ENCODE measurements around the gene MKRN1.
"Not testable (repeated sequence)": the region's sequence is repeated elsewhere in the genome, so short reads cannot be mapped to it uniquely, and the experiment has no call there.

Gene MKRN1

DNA sequence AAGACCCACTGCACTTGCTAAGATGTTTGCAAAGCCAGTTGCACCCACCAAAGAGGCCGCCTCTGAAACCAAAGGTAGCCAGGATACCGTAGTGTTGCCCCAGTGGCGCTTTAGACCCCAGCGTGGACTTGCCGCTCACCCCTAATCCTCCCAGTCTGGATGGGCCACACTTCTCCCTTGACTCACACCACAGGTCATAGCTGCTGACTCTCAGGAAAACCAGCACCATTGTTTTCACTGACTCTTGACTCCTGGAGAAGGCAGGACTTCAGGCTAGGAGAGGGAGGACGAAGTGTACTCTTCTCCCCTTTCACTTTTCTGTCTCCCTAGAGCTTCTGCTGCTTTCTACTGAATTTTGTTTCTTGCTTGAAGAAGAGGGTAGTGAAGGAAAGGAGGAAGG is 53.2 kb downstream of the MKRN1 start:
- DNase-seq = no peak

DNA sequence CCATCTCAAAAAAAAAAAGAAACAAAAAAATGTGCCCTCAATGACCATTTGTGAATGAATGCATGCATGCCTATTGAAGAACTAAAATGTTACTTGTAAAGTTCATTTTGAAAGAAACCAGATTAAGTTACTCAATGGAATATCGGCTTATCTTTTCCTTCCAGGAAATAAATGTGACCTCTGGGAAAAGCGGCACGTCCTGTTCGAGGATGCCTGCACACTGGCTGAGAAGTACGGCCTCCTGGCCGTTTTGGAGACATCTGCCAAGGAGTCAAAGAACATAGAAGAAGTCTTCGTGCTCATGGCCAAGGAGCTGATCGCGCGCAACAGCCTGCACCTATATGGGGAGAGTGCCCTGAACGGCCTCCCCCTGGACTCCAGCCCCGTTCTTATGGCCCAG is 53.6 kb downstream of the MKRN1 start:
- DNase-seq = no peak

DNA sequence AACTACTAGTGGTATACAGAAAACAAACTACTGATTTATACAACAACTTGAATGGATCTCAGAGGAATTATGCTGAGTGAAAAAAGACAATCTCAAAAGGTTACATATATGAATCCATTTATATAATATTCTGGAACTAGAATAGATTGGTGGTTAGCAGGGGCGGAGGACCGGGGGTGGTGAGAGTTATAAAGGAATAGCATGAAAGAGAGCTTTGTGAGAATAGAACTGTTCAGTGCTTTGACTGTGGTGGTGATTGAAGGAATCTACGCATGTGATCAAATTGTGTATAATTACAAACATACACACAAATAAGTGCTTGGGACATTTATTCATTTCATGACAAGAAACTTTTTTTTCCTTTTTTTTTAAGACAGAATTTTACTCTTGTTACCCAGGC is 55.8 kb downstream of the MKRN1 start:
- DNase-seq = no peak

DNA sequence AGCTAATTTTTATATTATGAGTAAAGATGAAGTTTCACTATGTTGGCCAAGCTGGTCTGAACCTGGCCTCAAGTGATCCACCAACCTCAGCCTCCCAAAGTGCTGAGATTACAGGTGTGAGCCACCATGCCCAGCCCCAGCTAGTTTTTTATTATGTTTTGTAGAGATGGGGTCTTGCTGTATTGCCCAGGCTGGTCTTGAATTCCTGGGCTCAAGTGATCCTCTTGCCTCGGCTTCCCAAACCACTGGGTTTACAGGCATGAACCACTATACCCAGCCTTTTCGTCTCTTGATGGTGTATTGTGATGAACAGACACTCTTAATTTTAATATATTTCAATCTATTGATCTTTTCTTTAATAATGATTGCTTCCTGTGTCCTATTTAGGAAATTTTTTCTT is 57.8 kb downstream of the MKRN1 start:
- DNase-seq = no peak

DNA sequence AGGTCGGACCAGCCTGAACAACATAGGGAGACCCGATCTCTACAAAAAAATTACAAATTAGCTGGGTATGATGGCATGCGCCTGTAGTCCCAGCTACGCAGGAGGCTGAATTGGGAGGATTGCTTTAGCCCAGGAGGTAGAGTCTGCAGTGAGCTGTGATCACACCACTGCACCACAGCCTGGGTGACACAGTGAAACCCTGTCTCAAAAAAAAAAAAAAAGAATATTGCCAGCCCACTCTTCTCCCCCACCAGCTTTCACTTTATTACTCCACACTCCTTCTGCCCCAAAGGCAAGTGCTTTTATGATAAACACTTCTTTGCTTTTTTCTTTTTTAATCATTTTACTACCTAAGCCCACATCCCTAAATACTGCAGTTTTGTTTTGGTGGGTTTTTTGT is 60.7 kb downstream of the MKRN1 start:
- DNase-seq = no peak

DNA sequence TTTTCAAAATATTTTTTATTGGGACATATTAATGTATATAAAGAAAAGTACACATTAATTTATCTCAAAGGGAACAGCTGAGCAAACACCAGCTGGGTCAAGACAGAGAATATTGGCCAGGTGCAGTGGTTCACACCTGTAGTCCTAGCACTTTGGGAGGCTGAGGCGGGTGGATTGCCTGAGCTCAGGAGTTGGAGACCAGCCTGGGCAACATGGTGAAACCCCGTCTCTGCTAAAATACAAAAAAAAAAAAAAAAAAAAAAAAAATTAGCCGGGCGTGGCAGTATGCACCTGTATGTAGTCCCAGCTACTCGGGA is 61.2 kb downstream of the MKRN1 start:
- not testable (repeated sequence) for DNase-seq

DNA sequence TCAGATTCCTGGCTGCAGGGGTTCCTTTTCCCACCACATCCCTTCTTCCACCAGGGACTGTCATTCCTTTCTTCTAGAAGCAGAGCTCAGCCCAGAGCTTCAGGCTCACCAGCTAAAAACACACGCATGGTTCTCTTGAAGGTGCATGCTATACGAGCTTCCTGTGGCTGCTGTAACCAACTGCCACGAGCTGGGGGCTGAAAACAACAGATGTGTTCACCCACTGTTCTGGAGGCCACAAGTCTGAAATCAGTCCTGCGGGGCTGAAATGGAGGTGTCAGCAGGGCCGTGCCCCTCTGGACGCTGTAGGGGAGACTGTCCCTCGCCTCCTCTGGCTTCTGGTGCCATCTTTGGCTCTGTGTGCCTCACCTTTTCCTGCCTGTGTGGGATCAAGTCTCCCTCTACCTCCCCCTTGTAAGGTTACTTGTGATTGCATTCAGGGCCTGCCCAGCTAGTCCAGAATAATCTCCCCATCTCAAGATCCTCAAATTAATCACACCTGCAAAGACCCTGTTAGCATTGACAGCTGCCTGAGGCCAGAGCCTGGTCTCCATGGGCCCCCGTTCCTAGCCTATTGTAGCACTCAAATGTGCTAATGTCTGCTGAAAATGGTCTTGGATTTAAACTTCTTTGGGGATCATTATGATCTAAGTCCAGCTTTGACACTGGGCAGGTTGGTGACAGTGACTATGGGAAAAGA is 61.7 kb downstream of the MKRN1 start:
- no peak for DNase-seq

DNA sequence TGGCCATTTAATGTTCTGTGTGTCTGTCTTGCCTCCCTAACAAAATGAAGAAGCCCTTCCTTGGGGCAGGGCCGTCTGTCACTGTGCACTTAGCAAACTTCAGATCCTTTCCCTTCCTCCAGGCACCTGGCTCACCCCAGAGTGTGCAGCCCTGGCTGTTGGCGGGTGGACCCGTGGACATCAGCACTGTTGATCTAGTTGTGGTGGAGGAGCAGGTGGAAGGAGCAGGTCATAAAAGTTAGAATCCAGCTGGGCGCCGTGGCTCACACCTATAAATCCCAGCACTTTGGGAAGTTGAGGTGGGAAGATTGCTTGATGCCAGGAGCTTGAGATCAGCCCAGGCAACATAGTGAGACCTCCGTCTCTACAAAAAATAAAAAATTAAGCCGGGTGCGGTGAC is 62.7 kb downstream of the MKRN1 start:
- no peak for DNase-seq

DNA sequence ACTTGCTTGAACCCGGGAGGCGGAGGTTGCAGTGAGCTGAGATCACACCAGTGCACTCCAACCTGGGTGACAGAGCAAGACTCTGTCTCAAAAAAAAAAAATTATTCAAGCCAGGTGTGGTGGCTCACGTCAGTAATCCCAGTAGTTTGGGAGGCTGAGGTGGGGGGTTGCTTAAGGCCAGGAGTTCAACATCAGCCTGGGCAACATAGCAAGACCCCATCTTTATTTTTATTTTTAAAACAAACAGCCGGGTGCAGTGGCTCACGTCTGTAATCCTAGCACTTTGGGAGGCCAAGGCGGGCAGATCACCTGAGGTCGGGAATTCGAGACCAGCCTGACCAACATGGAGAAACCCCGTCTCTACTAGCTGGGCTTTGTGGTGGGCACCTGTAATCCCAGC is 63.5 kb downstream of the MKRN1 start:
- DNase-seq = not testable (repeated sequence)

DNA sequence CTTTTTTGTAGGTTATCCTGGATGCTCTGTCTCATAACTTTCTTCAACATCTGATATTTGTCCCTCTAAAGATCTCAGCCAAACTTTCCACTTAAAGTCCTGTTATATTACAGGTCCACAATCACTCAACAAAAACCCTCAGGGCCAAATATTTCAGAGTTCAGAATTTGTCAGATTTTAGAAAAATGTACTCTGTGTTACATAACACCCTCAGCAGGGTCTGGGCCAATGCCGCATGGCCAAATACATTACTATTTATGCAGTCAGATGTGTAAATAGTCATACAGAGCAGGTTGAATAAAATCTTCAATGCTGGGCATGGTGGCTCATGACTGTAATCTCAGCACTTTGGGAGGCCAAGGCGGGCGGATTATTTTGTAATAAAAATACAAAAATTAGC is 63.9 kb downstream of the MKRN1 start:
- no peak for DNase-seq

DNA sequence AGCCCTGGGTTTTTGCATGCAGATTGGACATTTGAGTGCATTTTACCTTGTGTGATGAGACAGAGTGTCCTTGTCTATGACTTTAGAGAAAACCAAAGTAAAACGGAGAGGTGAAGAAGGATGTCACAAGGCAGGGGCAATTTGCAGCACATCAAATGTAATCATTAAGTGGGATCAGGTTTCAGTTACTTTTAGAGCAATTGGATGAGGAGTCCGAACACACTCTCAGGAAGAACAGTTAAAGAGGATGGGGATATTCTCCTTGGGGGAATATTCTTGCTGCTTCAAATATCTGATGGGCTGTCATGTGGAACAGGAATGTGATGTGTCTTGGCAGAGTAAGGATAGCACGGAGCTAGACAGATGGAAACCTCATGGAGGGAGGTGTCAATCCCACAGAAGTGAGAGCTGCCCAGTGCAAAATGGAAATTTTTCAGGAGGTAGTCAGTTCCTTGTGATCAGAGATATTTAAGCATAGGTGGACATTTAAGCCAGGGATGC is 74.7 kb downstream of the MKRN1 start:
- no peak for DNase-seq

DNA sequence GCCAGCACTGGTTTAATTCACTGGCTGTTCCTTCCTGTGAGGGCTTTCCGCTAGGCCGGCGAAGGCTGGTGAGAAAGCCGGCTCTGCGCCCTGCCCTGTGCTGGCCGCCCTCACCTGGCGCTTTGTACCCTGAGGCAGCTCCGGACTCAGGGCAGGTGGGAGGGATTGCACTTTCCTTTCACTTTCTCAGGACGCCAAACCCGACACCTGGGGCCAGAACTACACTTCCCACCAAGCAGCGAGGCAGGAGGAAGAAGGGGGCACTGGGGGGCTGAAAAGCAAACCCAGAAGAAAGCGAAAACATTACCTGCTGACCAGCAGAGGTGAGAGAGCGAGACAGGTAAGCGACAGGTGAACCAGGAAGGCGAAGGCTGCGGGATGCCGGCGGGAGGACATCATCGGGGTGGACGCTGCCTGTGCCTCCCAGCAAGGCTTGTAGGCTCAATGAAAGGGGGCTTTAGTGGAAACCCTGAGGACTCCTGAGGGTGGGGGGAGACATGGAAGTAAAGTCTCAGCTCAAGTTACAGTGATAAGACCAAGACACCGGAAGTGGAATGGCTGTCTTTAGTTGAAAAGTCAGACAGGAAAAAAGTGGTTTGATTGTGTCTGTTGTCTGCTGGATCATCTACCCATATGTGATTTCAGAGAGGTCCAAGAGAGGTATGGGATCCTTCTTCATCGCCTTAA is 75.3 kb downstream of the MKRN1 start, which contains the start of gene RAB19:
RAB19 (plus strand) TSS at position 181 of the 687 bp plus-strand sequence. CDS start 3,589 bp downstream, outside the sequence.
- peak; percentile 20 for DNase-seq
